Activated T-cell treated with anti-CD3 and anti-CD28 coated beads, Interleukin-2, amount 50 U/mL, for 24 hours (primary cell): ENCODE measurements around the gene LEMD3.
"Not testable (repeated sequence)": the region's sequence is repeated elsewhere in the genome, so short reads cannot be mapped to it uniquely, and the experiment has no call there.

Experiments used
- DNase-seq: peaks from one replicate; pipeline ENCODE4 v3.0.0-alpha.2; 2020
- H3K27ac Mint-ChIP-seq: 2 replicates; pipeline ENCODE4 v1.8.0; 2020; ENCODE audit warnings: mild to moderate bottlenecking, mixed read lengths
- H3K27me3 Mint-ChIP-seq: 2 replicates; pipeline ENCODE4 v1.8.0; 2020; ENCODE audit warnings: mixed read lengths
- H3K36me3 Mint-ChIP-seq: 2 replicates; pipeline ENCODE4 v1.8.0; 2020; ENCODE audit warnings: low read depth, mixed read lengths
- H3K4me1 Mint-ChIP-seq: 2 replicates; pipeline ENCODE4 v1.8.0; 2020; ENCODE audit warnings: low read depth, mixed read lengths
- H3K4me3 Mint-ChIP-seq: 2 replicates; pipeline ENCODE4 v1.8.0; 2020; ENCODE audit warnings: mild to moderate bottlenecking, moderate library complexity, mixed read lengths
- H3K9me3 Mint-ChIP-seq: 2 replicates; pipeline ENCODE4 v1.8.0; 2020; ENCODE audit warnings: mixed read lengths

The LEMD3 gene

GRCh38 chr12:65269603-65270002 is 100.2 kb downstream of the LEMD3 start:
- Mint-ChIP-seq H3K4me3 (no peak overlapping the region), H3K9me3 (no peaks in the 10 kb centered on the region), H3K36me3 (no peaks in the 10 kb centered on the region), H3K27me3 (peaks cover 40% of the 10 kb centered on the region), H3K27ac (no peak overlapping the region), H3K4me1 (no peaks in the 10 kb centered on the region)
- DNase-seq: no peak

- Mint-ChIP-seq H3K27ac (no peak overlapping the region), H3K36me3 (no peaks in the 10 kb centered on the region), H3K4me3 (no peak overlapping the region), H3K27me3 (peaks cover 57% of the 10 kb centered on the region), H3K9me3 (no peaks in the 10 kb centered on the region), H3K4me1 (peaks cover 6% of the 10 kb centered on the region)
- DNase-seq: no peak
These were observed 105.4 kb downstream of the LEMD3 start for GRCh38 chr12:65274602-65275272.

DNA sequence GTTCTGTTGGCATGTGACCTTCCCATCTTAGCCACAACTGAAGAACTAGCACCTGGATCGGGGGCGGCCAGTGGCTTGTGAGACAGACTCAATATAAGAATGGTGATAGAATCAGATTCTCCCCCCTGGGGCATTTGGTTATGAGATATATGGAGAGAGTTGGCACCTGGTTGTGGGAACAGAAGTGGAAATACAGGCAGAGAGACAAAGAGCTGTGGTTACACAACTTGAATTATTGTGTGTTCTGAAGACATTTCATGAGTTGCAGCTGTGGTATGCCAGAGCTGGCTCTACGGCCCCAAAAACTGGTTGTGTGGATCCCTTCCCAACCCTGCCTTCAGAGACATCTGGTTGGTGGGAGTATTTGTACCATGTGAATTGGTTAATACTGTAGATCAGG is 106.2 kb downstream of the LEMD3 start:
- H3K36me3 Mint-ChIP-seq: no peaks in the 10 kb centered on the region
- DNase-seq: no peak
- peaks cover 8% of the 10 kb centered on the region for H3K4me1 Mint-ChIP-seq
- H3K9me3 Mint-ChIP-seq: no peaks in the 10 kb centered on the region
- peaks cover 66% of the 10 kb centered on the region for H3K27me3 Mint-ChIP-seq
- no peak overlapping the region for H3K4me3 Mint-ChIP-seq
- H3K27ac Mint-ChIP-seq: no peak overlapping the region

GRCh38 chr12:65276916-65277530 is 107.6 kb downstream of the LEMD3 start:
- no peak overlapping the region for H3K4me3 Mint-ChIP-seq
- no peaks in the 10 kb centered on the region for H3K36me3 Mint-ChIP-seq
- no peaks in the 10 kb centered on the region for H3K9me3 Mint-ChIP-seq
- H3K27ac Mint-ChIP-seq: no peak overlapping the region
- H3K4me1 Mint-ChIP-seq: peaks cover 8% of the 10 kb centered on the region
- DNase-seq: no peak
- peaks cover 80% of the 10 kb centered on the region for H3K27me3 Mint-ChIP-seq

GRCh38 chr12:65277994-65278575 is 108.7 kb downstream of the LEMD3 start:
- Mint-ChIP-seq H3K4me1 (peaks cover 8% of the 10 kb centered on the region), H3K9me3 (no peaks in the 10 kb centered on the region), H3K27me3 (peaks cover 88% of the 10 kb centered on the region), H3K36me3 (no peaks in the 10 kb centered on the region), H3K27ac (no peak overlapping the region), H3K4me3 (peak overlapping the region; percentile 55)
- peak; percentile 29 for DNase-seq

DNA sequence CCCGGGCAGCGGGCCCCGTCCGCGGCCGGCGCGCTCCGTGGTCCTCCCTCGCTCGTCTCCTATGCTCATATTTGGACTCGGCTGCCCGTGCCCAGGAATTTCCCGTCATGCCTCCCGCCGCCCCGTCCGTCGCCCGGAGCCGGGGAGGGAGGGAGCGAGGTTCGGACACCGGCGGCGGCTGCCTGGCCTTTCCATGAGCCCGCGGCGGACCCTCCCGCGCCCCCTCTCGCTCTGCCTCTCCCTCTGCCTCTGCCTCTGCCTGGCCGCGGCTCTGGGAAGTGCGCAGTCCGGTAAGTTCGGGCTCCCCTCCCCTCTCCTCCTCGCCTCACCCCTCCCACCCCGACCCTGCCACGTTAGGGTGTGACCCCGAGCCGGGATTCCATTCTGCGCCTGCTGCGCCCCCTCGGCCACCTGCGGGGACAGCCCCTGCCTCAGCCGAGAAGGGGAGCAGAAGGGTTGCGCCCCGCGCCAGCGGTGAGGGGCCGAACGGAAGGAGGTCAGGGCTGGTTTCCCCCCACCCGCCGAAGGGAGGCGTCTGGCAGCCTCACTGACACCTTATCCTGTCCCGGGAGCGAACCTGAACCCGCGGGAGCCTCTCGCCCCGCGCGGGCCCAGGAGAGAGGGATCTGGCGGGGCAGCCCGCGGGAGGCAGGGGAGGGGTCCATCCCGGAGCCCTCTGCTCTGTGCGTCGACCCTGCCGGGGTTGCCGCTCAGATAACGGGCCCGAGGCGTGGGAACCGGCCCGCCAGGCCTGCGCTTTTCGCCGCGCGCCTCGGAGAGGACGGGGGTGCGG is 109.4 kb downstream of the LEMD3 start, which contains the start of gene MSRB3:
Gene MSRB3 (plus strand): TSS at position 108 of the 793 bp plus-strand sequence. CDS start 29,897 bp downstream, outside the sequence.
- peak; percentile 42 for DNase-seq
- Mint-ChIP-seq H3K9me3 (no peaks in the 10 kb centered on the region), H3K4me1 (peaks cover 8% of the 10 kb centered on the region), H3K27me3 (peaks cover 84% of the 10 kb centered on the region), H3K36me3 (no peaks in the 10 kb centered on the region), H3K4me3 (peak within 1 kb of the TSS; percentile 63), H3K27ac (no peak within 1 kb of the TSS)

- no peak for DNase-seq
- no peaks in the 10 kb centered on the region for H3K36me3 Mint-ChIP-seq
- H3K4me3 Mint-ChIP-seq: peak overlapping the region; percentile 63
- peaks cover 76% of the 10 kb centered on the region for H3K27me3 Mint-ChIP-seq
- H3K9me3 Mint-ChIP-seq: no peaks in the 10 kb centered on the region
- peaks cover 8% of the 10 kb centered on the region for H3K4me1 Mint-ChIP-seq
- no peak overlapping the region for H3K27ac Mint-ChIP-seq
These were observed 110.2 kb downstream of the LEMD3 start for GRCh38 chr12:65279369-65280112.

DNA sequence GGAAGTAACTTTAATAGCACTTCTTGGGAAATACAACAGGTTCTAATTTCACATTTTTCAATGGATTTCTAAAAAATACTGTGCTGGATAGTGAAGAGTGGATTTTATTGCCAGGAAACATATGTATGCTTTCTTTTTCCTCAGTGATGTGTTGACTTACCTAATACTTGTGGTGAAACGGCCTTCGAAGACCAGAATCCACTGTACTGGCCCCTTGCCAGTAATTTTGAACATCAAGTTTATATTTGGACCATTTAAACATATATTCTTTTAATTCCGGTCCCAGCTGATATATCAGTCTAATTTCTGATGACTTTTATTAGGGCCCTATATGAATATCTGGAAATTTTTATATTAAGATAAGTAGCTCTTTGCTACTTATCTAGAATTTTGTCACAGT is 110.9 kb downstream of the LEMD3 start:
- Mint-ChIP-seq H3K27me3 (peaks cover 71% of the 10 kb centered on the region), H3K4me1 (peaks cover 8% of the 10 kb centered on the region), H3K4me3 (no peak overlapping the region), H3K27ac (no peak overlapping the region), H3K36me3 (no peaks in the 10 kb centered on the region), H3K9me3 (no peaks in the 10 kb centered on the region)
- no peak for DNase-seq

- Mint-ChIP-seq H3K27me3 (peaks cover 54% of the 10 kb centered on the region), H3K9me3 (no peaks in the 10 kb centered on the region), H3K27ac (no peak overlapping the region), H3K4me1 (peaks cover 8% of the 10 kb centered on the region), H3K4me3 (no peak overlapping the region), H3K36me3 (no peaks in the 10 kb centered on the region)
- DNase-seq: no peak
These were observed 113.5 kb downstream of the LEMD3 start for GRCh38 chr12:65282840-65283239.

DNA sequence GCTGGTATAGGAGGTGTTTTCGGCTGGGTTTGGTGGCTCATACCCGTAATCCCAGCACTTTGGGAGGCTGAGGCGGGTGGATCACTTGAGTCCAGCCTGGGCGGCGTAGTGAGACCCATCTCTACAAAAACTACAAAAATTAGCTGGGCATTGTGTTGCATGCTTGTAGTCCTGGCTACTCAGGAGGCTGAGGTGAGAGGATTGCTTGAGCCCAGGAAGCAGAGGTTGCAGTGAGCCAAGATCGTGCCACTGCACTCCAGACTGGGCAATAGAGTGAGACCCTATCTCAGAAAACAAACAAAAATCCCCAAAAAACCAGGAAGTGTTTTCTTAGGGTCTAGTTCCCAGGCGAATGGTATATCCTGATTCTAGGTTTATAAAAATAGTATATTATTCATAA is 116.1 kb downstream of the LEMD3 start:
- peaks cover 38% of the 10 kb centered on the region for H3K27me3 Mint-ChIP-seq
- DNase-seq, H3K4me1 Mint-ChIP-seq, H3K4me3 Mint-ChIP-seq, H3K27ac Mint-ChIP-seq, H3K36me3 Mint-ChIP-seq, H3K9me3 Mint-ChIP-seq: not testable (repeated sequence)

GRCh38 chr12:65287426-65287825 is 118.0 kb downstream of the LEMD3 start:
- DNase-seq: no peak
- Mint-ChIP-seq H3K27ac (no peak overlapping the region), H3K27me3 (peaks cover 22% of the 10 kb centered on the region), H3K4me1 (no peaks in the 10 kb centered on the region), H3K4me3 (no peak overlapping the region), H3K36me3 (no peaks in the 10 kb centered on the region), H3K9me3 (no peaks in the 10 kb centered on the region)

- Mint-ChIP-seq H3K4me3 (no peak overlapping the region), H3K36me3 (no peaks in the 10 kb centered on the region), H3K27ac (no peak overlapping the region), H3K27me3 (peaks cover 22% of the 10 kb centered on the region), H3K4me1 (no peaks in the 10 kb centered on the region), H3K9me3 (no peaks in the 10 kb centered on the region)
- no peak for DNase-seq
These were observed 122.9 kb downstream of the LEMD3 start for GRCh38 chr12:65292241-65292640.

- H3K27ac Mint-ChIP-seq: no peak overlapping the region
- no peaks in the 10 kb centered on the region for H3K9me3 Mint-ChIP-seq
- DNase-seq: no peak
- H3K4me3 Mint-ChIP-seq: no peak overlapping the region
- H3K4me1 Mint-ChIP-seq: no peaks in the 10 kb centered on the region
- H3K27me3 Mint-ChIP-seq: peaks cover 22% of the 10 kb centered on the region
- no peaks in the 10 kb centered on the region for H3K36me3 Mint-ChIP-seq
These were observed 124.4 kb downstream of the LEMD3 start for GRCh38 chr12:65293735-65294134.

DNA sequence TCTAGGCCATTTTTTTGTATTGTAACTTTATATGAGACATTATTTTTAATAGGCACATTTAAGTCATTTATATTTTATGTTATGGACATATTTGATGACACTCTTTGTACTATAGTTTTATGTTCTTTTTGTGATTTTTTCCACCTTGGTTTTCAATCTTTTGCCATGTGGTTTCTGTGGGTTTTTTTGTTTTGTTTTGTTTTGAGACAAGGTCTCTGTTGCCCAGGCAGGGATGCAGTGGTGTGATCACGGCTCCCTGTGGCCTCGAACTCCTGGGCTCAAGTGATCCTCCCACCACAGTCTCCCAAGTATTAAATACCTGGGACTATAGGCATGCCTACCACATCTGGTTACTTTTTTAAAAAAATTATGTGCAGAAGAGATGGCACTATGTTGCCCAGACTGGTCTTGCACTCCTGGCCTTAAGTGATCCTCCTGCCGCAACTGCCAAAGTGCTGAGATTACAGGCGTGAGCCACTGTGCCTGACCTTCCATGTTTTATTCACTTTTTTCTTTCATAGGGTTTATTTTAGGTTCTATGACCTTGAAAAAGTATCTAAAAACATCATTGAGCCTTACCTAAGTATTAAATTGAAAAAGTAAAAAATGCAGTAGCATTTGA is 125.4 kb downstream of the LEMD3 start:
- H3K27me3 Mint-ChIP-seq: peaks cover 22% of the 10 kb centered on the region
- DNase-seq: no peak
- no peak overlapping the region for H3K27ac Mint-ChIP-seq
- no peak overlapping the region for H3K4me3 Mint-ChIP-seq
- H3K9me3 Mint-ChIP-seq: no peaks in the 10 kb centered on the region
- no peaks in the 10 kb centered on the region for H3K4me1 Mint-ChIP-seq
- H3K36me3 Mint-ChIP-seq: no peaks in the 10 kb centered on the region
